ENCODE measurements around the gene SRSF3. TPM values are rescaled to one million over a fixed set of nuclear protein-coding genes. Genes with fewer than 3 reads are reported as not detected.
"Not testable (repeated sequence)": the region's sequence is repeated elsewhere in the genome, so short reads cannot be mapped to it uniquely, and the experiment has no call there.

SRSF3 gene
- total RNA-seq, 2 donors from 2014 or later: 638 to 646 TPM

GRCh38 chr6:36563237-36563927 lies 30.8 kb upstream of the SRSF3 start:
- no peak for DNase-seq
- no peak overlapping the region for H3K4me3 Mint-ChIP-seq
- H3K4me1 Mint-ChIP-seq: peaks cover 2% of the 10 kb centered on the region
- no peak for ATAC-seq
- H3K27ac Mint-ChIP-seq: no peak overlapping the region
- no peaks in the 10 kb centered on the region for H3K9me3 ChIP-seq (ENCODE audit: control insufficient read depth, low read length, poor library complexity, severe bottlenecking)
- peaks cover 5% of the 10 kb centered on the region for H3K36me3 Mint-ChIP-seq (ENCODE audit: low read depth)
- peaks cover 5% of the 10 kb centered on the region for H3K27me3 Mint-ChIP-seq

GRCh38 chr6:36563928-36564284 lies 30.3 kb upstream of the SRSF3 start:
- H3K9me3 ChIP-seq (ENCODE audit: control insufficient read depth, low read length, poor library complexity, severe bottlenecking): no peaks in the 10 kb centered on the region
- peaks cover 5% of the 10 kb centered on the region for H3K27me3 Mint-ChIP-seq
- no peak overlapping the region for H3K27ac Mint-ChIP-seq
- H3K4me3 Mint-ChIP-seq: no peak overlapping the region
- ATAC-seq (no peak), DNase-seq (no peak)
- peaks cover 5% of the 10 kb centered on the region for H3K36me3 Mint-ChIP-seq (ENCODE audit: low read depth)
- H3K4me1 Mint-ChIP-seq: peaks cover 2% of the 10 kb centered on the region

GRCh38 chr6:36566418-36566905 lies 27.7 kb upstream of the SRSF3 start:
- DNase-seq (no peak), ATAC-seq (no peak)
- H3K9me3 ChIP-seq (ENCODE audit: control insufficient read depth, low read length, poor library complexity, severe bottlenecking): no peaks in the 10 kb centered on the region
- Mint-ChIP-seq H3K4me3 (no peak overlapping the region), H3K27me3 (peaks cover 5% of the 10 kb centered on the region), H3K4me1 (no peaks in the 10 kb centered on the region), H3K36me3 (ENCODE audit: low read depth) (peaks cover 5% of the 10 kb centered on the region), H3K27ac (no peak overlapping the region)

DNA sequence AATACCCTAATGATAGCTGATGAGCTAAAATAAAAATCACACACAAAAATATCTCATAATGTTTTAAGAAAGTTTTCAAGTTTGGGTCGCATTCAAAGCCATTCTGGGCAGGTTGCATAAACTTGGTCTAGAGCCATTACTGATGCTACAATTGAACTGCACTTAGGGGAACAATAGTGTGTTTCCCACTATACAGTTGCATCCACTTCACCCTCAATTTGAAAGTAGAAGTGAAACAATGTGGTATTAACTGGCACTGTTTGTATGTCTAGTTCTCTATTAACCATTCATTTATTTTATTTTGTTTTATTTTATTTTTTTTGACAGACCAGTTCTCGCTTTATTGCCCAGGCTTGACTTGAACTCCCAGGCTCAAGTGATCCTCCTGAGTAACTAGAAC lies 23.9 kb upstream of the SRSF3 start:
- ATAC-seq: no peak
- DNase-seq: no peak
- Mint-ChIP-seq H3K4me3 (no peak overlapping the region), H3K36me3 (ENCODE audit: low read depth) (no peaks in the 10 kb centered on the region), H3K27me3 (no peaks in the 10 kb centered on the region), H3K4me1 (no peaks in the 10 kb centered on the region), H3K27ac (no peak overlapping the region)
- H3K9me3 ChIP-seq (ENCODE audit: control insufficient read depth, low read length, poor library complexity, severe bottlenecking): no peaks in the 10 kb centered on the region

- DNase-seq: no peak
- Mint-ChIP-seq H3K27me3 (no peaks in the 10 kb centered on the region), H3K4me1 (no peaks in the 10 kb centered on the region), H3K36me3 (ENCODE audit: low read depth) (no peaks in the 10 kb centered on the region), H3K27ac (no peak overlapping the region), H3K4me3 (no peak overlapping the region)
- no peak for ATAC-seq
- H3K9me3 ChIP-seq (ENCODE audit: control insufficient read depth, low read length, poor library complexity, severe bottlenecking): no peaks in the 10 kb centered on the region
Measured at GRCh38 chr6:36571122-36572043, 22.8 kb upstream of the SRSF3 start.

DNA sequence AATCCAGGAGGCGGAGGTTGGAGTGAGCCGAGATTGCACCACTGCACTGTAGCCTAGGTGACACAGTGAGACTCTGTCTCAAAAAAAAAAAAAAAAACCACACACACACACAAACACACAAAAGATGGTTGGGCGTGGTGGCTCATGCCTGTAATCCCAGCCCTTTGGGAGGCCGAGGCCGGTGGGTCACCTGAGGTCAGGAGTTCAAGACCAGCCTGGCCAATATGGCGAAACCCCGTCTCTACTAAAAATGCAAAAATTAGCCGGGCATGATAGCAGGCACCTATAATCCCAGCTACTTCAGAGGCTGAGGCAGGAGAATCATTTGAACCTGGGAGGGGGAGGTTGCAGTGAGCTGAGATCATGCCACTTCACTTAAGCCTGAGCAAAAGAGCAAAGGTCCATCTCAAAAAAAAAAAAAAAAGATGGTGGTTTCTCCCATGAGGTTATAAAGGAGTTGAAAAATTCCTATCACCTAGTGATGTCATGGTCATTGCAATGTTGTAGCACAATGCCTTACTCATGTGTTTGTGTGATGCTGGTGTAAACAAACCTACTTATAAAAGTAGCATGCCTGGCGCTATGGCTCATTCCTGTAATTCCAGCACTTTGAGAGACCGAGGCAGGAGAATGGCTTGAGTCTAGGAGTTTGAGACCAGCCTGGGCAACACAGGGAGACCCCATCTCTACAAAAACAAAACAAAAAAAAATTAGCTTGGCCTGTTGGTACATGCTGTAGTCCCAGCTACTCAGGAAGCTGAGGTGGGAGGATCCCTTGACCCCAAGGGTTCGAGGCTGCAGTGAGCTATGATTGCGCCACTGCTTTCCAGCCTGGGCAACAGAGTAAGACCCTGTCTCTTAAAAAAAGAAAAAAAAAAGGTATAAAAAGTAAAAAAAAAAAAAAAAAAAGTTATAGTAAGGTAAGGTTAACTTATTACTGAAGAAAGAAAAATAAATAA lies 21.5 kb upstream of the SRSF3 start:
- not testable (repeated sequence) for H3K9me3 ChIP-seq (ENCODE audit: control insufficient read depth, low read length, poor library complexity, severe bottlenecking); DNase-seq; H3K27ac Mint-ChIP-seq; H3K36me3 Mint-ChIP-seq (ENCODE audit: low read depth); H3K4me1 Mint-ChIP-seq; H3K4me3 Mint-ChIP-seq; H3K27me3 Mint-ChIP-seq; ATAC-seq

GRCh38 chr6:36574679-36575078 lies 19.5 kb upstream of the SRSF3 start:
- Mint-ChIP-seq H3K27ac (no peak overlapping the region), H3K36me3 (ENCODE audit: low read depth) (no peaks in the 10 kb centered on the region), H3K4me1 (peaks cover 10% of the 10 kb centered on the region), H3K27me3 (no peaks in the 10 kb centered on the region), H3K4me3 (no peak overlapping the region)
- H3K9me3 ChIP-seq (ENCODE audit: control insufficient read depth, low read length, poor library complexity, severe bottlenecking): no peaks in the 10 kb centered on the region
- ATAC-seq: no peak
- DNase-seq: no peak

DNA sequence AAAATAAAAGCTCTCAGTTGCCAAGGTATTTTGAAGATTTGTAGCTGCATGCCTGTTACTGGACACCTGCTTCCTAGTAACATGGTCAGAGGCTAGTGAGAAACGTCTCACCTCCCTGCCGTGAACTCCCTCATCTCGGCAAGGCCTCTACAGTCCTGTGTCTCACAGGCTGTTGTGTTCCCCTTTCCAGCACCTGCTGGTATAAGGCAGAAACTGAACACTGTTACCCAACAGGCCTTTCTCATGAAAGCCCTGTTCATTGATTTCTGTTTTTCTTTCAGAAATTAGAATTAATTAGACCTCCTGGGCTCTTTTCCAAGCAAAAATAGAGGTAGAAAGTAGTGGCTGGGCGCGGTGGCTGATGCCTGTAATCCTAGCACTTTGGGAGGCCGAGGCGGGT lies 17.6 kb upstream of the SRSF3 start:
- no peak for ATAC-seq
- no peaks in the 10 kb centered on the region for H3K27me3 Mint-ChIP-seq
- no peak overlapping the region for H3K4me3 Mint-ChIP-seq
- H3K9me3 ChIP-seq (ENCODE audit: control insufficient read depth, low read length, poor library complexity, severe bottlenecking): no peaks in the 10 kb centered on the region
- DNase-seq: no peak
- H3K36me3 Mint-ChIP-seq (ENCODE audit: low read depth): no peaks in the 10 kb centered on the region
- peaks cover 10% of the 10 kb centered on the region for H3K4me1 Mint-ChIP-seq
- H3K27ac Mint-ChIP-seq: no peak overlapping the region

DNA sequence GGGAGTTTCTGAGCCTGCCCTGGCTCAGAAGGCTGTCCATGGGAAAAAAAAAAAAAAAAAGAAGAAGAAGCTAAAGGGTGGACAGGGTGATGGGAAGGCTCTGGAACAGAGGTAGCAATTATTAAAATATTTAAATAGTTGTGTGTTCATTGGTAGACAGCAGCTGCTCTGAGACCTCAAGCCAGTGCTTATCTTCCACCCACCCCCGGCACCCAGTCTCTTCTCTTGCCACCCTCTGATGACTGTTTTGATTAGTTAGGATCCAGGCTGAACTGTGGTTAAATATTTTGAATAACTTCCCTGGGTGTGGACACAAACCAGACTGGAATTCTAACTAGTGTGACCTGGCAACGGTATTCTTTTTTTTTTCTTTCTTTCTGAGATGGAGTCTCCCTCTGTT lies 16.9 kb upstream of the SRSF3 start:
- Mint-ChIP-seq H3K4me1 (peaks cover 10% of the 10 kb centered on the region), H3K4me3 (peak overlapping the region; percentile 49), H3K27ac (no peak overlapping the region), H3K36me3 (ENCODE audit: low read depth) (no peaks in the 10 kb centered on the region), H3K27me3 (no peaks in the 10 kb centered on the region)
- DNase-seq (no peak), ATAC-seq (no peak)
- no peaks in the 10 kb centered on the region for H3K9me3 ChIP-seq (ENCODE audit: control insufficient read depth, low read length, poor library complexity, severe bottlenecking)

DNA sequence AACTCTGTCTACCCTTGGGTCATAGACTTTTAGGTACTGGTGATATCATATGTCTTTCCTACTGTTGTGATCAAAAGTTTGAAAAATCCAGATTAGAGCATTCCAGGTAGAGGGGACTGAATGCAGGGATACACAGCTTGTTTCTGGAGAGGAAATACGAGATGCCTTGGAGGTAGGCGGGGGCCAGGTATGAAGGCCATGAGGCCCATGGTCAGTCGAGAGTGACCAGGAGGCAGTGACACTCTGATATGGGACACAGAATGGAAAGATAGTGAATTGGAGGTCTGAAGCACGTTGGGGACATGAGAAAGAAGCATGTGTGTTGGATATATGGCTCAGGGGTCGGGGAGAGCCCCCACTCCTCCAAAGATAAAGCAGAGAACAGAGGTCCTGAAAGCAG lies 16.1 kb upstream of the SRSF3 start:
- no peak overlapping the region for H3K27ac Mint-ChIP-seq
- ATAC-seq (no peak), DNase-seq (no peak)
- H3K27me3 Mint-ChIP-seq: no peaks in the 10 kb centered on the region
- H3K4me1 Mint-ChIP-seq: peaks cover 10% of the 10 kb centered on the region
- H3K36me3 Mint-ChIP-seq (ENCODE audit: low read depth): no peaks in the 10 kb centered on the region
- no peaks in the 10 kb centered on the region for H3K9me3 ChIP-seq (ENCODE audit: control insufficient read depth, low read length, poor library complexity, severe bottlenecking)
- no peak overlapping the region for H3K4me3 Mint-ChIP-seq

DNA sequence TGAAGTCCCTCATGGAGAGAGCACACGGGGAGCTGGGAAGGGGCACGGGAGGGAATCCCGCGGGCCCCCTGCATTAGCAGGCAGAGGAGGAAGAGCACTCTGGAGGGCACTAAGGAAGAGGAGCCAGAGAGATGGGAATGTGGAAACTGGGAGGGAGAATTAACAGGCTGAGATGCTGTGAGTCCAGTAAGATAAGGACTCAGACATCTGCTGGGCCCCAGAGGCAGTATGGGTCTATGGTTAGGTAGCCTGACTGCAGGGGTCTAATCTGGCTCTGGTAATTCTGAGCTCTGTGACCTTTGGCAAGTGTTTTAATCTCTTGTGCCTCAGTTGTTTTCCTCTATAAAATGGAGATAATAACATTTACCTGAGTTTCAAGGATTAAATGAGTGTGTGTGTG lies 15.7 kb upstream of the SRSF3 start:
- H3K27ac Mint-ChIP-seq: peak overlapping the region; percentile 9

GRCh38 chr6:36580184-36580526 lies 14.0 kb upstream of the SRSF3 start:
- Mint-ChIP-seq H3K36me3 (ENCODE audit: low read depth) (no peaks in the 10 kb centered on the region), H3K4me1 (peaks cover 10% of the 10 kb centered on the region), H3K27me3 (no peaks in the 10 kb centered on the region), H3K4me3 (no peak overlapping the region), H3K27ac (no peak overlapping the region)
- H3K9me3 ChIP-seq (ENCODE audit: control insufficient read depth, low read length, poor library complexity, severe bottlenecking): no peaks in the 10 kb centered on the region
- DNase-seq (no peak), ATAC-seq (no peak)

More for the DNA sequence above, 15.7 kb upstream of the SRSF3 start:
- H3K27me3 Mint-ChIP-seq: no peaks in the 10 kb centered on the region
- no peak for ATAC-seq
- no peaks in the 10 kb centered on the region for H3K9me3 ChIP-seq (ENCODE audit: control insufficient read depth, low read length, poor library complexity, severe bottlenecking)
- H3K36me3 Mint-ChIP-seq (ENCODE audit: low read depth): no peaks in the 10 kb centered on the region
- peaks cover 10% of the 10 kb centered on the region for H3K4me1 Mint-ChIP-seq
- no peak overlapping the region for H3K4me3 Mint-ChIP-seq
- DNase-seq: no peak

GRCh38 chr6:36581716-36582115 lies 12.4 kb upstream of the SRSF3 start:
- Mint-ChIP-seq H3K4me1 (peaks cover 10% of the 10 kb centered on the region), H3K27ac (peak overlapping the region; percentile 65), H3K36me3 (ENCODE audit: low read depth) (no peaks in the 10 kb centered on the region), H3K4me3 (no peak overlapping the region), H3K27me3 (no peaks in the 10 kb centered on the region)
- no peak for DNase-seq
- ATAC-seq: no peak
- no peaks in the 10 kb centered on the region for H3K9me3 ChIP-seq (ENCODE audit: control insufficient read depth, low read length, poor library complexity, severe bottlenecking)
